HCT116 (cell line): ENCODE results near the gene ATP8B3. TPM values are rescaled to one million over a fixed set of nuclear protein-coding genes. Genes with fewer than 3 reads are reported as not detected.

ENCODE experiments used
- ATAC-seq: fragments of 200-7000 bp; cut with Tn5 transposase; 2 replicates; pipeline ENCODE4 v1.9.1; 2020; ENCODE audit warnings: mild to moderate bottlenecking, moderate library complexity
- BruUV-seq: library from RNA; stranded (reverse); fragments of 400-500 nt; replicated peaks from 2 replicates; lab custom pipeline; 2021; lab: Mats Ljungman, UMichigan
- CTCF ChIA-PET: fragments of 300-600 bp; sonication (Branson Sonifier 250); formaldehyde crosslinking; loops from one replicate; lab custom pipeline; 2021; ENCODE audit warnings: antibody characterized with exemption; lab: Charles Lee
- POLR2A ChIA-PET: fragments of 300-600, 350-600 bp; sonication (Branson Sonifier 250); formaldehyde crosslinking; loops from one replicate; lab custom pipeline; 2021; ENCODE audit warnings: antibody characterized with exemption; lab: Charles Lee
- RAD21 ChIA-PET, 2 experiments: fragments of 300-600 bp; sonication (Branson Sonifier 250); formaldehyde crosslinking; loops; one replicate each; lab custom pipeline; 2023; ENCODE audit warnings: low total read pairs in 2 of 2; ENCODE audit not compliant: uncharacterized antibody in 2 of 2, unreplicated experiment in 2 of 2, low non-redundant PET in 1 of 2; lab: Charles Lee
- DNase-seq: peaks from one replicate; pipeline ENCODE4 v3.0.0-alpha.2; 2010; ENCODE audit warnings: low read depth, low spot score
- H2AFZ ChIP-seq: fragments of 200-600 bp; shearing (Covaris generic), sonication (generic); 2 replicates; pipeline ENCODE4 v1.6.1; 2017; ENCODE audit warnings: low read depth, mixed run types, mixed read lengths, antibody characterized with exemption, low read length; ENCODE audit not compliant: poor library complexity, severe bottlenecking
- H3K27ac ChIP-seq: 2 replicates; pipeline ENCODE4 v1.5.1; 2012; ENCODE audit warnings: low read depth, low read length
- H3K27me3 ChIP-seq: fragments of 200-600 bp; sonication (generic); 2 replicates; pipeline ENCODE4 v1.6.1; 2016; ENCODE audit warnings: mixed run types, low read length, mixed read lengths; ENCODE audit not compliant: insufficient read depth
- H3K36me3 ChIP-seq, 2 experiments: fragments of 200-500 bp in 1 of 2; fragments of 200-600 bp in 1 of 2; sonication (Bioruptor generic) in 1 of 2; sonication (generic) in 1 of 2; 2 replicates each; pipeline versions ENCODE4 v1.5.1 to v1.6.1; 2014 to 2016; ENCODE audit warnings: low read length in 2 of 2, inconsistent platforms in 1 of 2, mixed read lengths in 1 of 2, mixed run types in 1 of 2; ENCODE audit not compliant: insufficient read depth in 2 of 2, control insufficient read depth in 1 of 2
- H3K4me1 ChIP-seq, 2 experiments: fragments of 200-600 bp in 1 of 2; sonication (generic) in 1 of 2; 2 replicates each; pipeline versions ENCODE4 v1.5.1 to v1.6.1; 2012 to 2017; ENCODE audit warnings: low read length in 2 of 2, inconsistent platforms in 1 of 2, mild to moderate bottlenecking in 1 of 2, mixed read lengths in 1 of 2, mixed run types in 1 of 2, moderate library complexity in 1 of 2; ENCODE audit not compliant: insufficient read depth in 2 of 2, control insufficient read depth in 1 of 2
- H3K4me2 ChIP-seq: fragments of 200-600 bp; sonication (generic); 2 replicates; pipeline ENCODE4 v1.6.1; 2017; ENCODE audit warnings: mixed run types, low read length, mixed read lengths
- H3K4me3 ChIP-seq, 2 experiments: fragments of 200-600 bp in 1 of 2; sonication (generic) in 1 of 2; replicated peaks in 1 of 2; 2 replicates each; pipeline ENCODE4 v1.5.1; 2011 to 2016; ENCODE audit warnings: low read length in 2 of 2, control low read depth in 1 of 2, low read depth in 1 of 2, mild to moderate bottlenecking in 1 of 2, mixed read lengths in 1 of 2, mixed run types in 1 of 2
- H3K79me2 ChIP-seq: fragments of 200-600 bp; sonication (generic); 2 replicates; pipeline ENCODE4 v1.6.1; 2017; ENCODE audit warnings: mild to moderate bottlenecking, mixed run types, low read length, moderate library complexity, mixed read lengths; ENCODE audit not compliant: insufficient read depth
- H3K9ac ChIP-seq: fragments of 200-600 bp; sonication (generic); 2 replicates; pipeline ENCODE4 v1.6.1; 2016; ENCODE audit warnings: low read length, mixed read lengths
- H3K9me2 ChIP-seq: fragments of 200-600 bp; sonication (generic), shearing (Covaris generic); 2 replicates; pipeline ENCODE4 v1.6.1; 2017; ENCODE audit warnings: mixed run types, mild to moderate bottlenecking, moderate library complexity; ENCODE audit not compliant: insufficient read depth
- H3K9me3 ChIP-seq, 2 experiments: fragments of 200-500 bp in 1 of 2; fragments of 200-600 bp in 1 of 2; sonication (Bioruptor generic) in 1 of 2; sonication (generic) in 1 of 2; 2 replicates each; pipeline ENCODE4 v1.6.1; 2014 to 2017; ENCODE audit warnings: low read length in 2 of 2, mixed read lengths in 2 of 2, inconsistent platforms in 1 of 2, low read depth in 1 of 2, mild to moderate bottlenecking in 1 of 2, mixed run types in 1 of 2, moderate library complexity in 1 of 2; ENCODE audit not compliant: control insufficient read depth in 1 of 2, insufficient read depth in 1 of 2
- H4K20me1 ChIP-seq: fragments of 200-600 bp; sonication (generic), shearing (Covaris generic); 2 replicates; pipeline ENCODE4 v1.6.1; 2017; ENCODE audit warnings: mixed run types, mild to moderate bottlenecking, moderate library complexity; ENCODE audit not compliant: insufficient read depth
- CEBPB ChIP-seq: IDR thresholded peaks from 2 replicates; pipeline ENCODE4 v1.6.1; 2012; ENCODE audit warnings: low read depth
- EZH2 ChIP-seq: fragments of 200-600 bp; sonication (generic); IDR thresholded peaks from 2 replicates; pipeline ENCODE4 v1.6.1; 2017; ENCODE audit warnings: antibody characterized with exemption, mixed run types
- JUND ChIP-seq: IDR thresholded peaks from 2 replicates; pipeline ENCODE4 v1.6.1; 2012
- POLR2AphosphoS5 ChIP-seq: IDR thresholded peaks from 2 replicates; pipeline ENCODE4 v1.6.1; 2011; ENCODE audit warnings: mild to moderate bottlenecking, low read depth, low read length, moderate library complexity
- SRF ChIP-seq: IDR thresholded peaks from 2 replicates; pipeline ENCODE4 v1.6.1; 2012; ENCODE audit warnings: low read depth
- ZBTB33 ChIP-seq: IDR thresholded peaks from 2 replicates; pipeline ENCODE4 v1.6.1; 2011; ENCODE audit warnings: mild to moderate bottlenecking, low read length, moderate library complexity; ENCODE audit not compliant: insufficient replicate concordance; ENCODE audit errors: extremely low read depth
- ZNF274 ChIP-seq: fragments of 200-500 bp; sonication (Bioruptor generic); IDR thresholded peaks from 2 replicates; pipeline ENCODE4 v1.6.1; 2014; ENCODE audit warnings: mild to moderate bottlenecking, low read depth, low read length, inconsistent platforms
- intact Hi-C: fragments of 100-400 bp; cut with micrococcal nuclease; formaldehyde crosslinking; loops from 2 replicates; pipeline ENCODE4 v1.10.0; 2022
- total RNA-seq: library from RNA; stranded (reverse); gene quantifications from one replicate; pipeline ENCODE4 v1.2.1, GENCODE V29; 2021; ENCODE audit not compliant: unreplicated experiment

ATP8B3 gene
- total RNA-seq, 1 experiment from 2014 or later = 17.0 TPM

GRCh38 chr19:1780272-1780958 is 31.7 kb downstream of the ATP8B3 start:
- H3K4me2 ChIP-seq = no peak overlapping the region
- H3K9ac ChIP-seq = no peak overlapping the region
- ChIA-PET CTCF (interaction anchor here (0.7 to 1.4 kb wide), 2 partner anchors 17 to 33 kb away, joined by 3 to 4 read pairs; no protein-coding TSS in a partner anchor), RAD21 (no interaction called here)
- TF ChIP-seq EZH2 = no peak
- TF ChIP-seq SRF = no peak
- no peak for TF ChIP-seq ZNF274
- TF ChIP-seq CEBPB = no peak
- TF ChIP-seq, all 23 proteins: peak for 0
- no peak for ATAC-seq
- no peaks in the 10 kb centered on the region for H4K20me1 ChIP-seq
- no peak for DNase-seq
- no peaks in the 10 kb centered on the region for H3K27me3 ChIP-seq
- POLR2A ChIA-PET = no interaction called here
- H3K36me3 ChIP-seq = no peaks in the 10 kb centered on the region
- H3K9me2 ChIP-seq = no peaks in the 10 kb centered on the region
- BruUV-seq = no TSS peak
- H3K4me1 ChIP-seq = no peaks in the 10 kb centered on the region
- H2AFZ ChIP-seq = no peak overlapping the region
- H3K27ac ChIP-seq = no peak overlapping the region
- H3K79me2 ChIP-seq = no peaks in the 10 kb centered on the region
- peaks cover 0 to 12% of the 10 kb centered on the region in 2 experiments; a peak in 1 of 4 replicates for H3K9me3 ChIP-seq
- H3K4me3 ChIP-seq = no peak overlapping the region
- intact Hi-C loops = no loop called here

GRCh38 chr19:1779574-1779973 is 32.5 kb downstream of the ATP8B3 start:
- no peak overlapping the region for H2AFZ ChIP-seq
- H3K4me2 ChIP-seq = no peak overlapping the region
- no peaks in the 10 kb centered on the region for H3K79me2 ChIP-seq

More at GRCh38 chr19:1779574-1779973, 32.5 kb downstream of the ATP8B3 start:
- POLR2A ChIA-PET = no interaction called here
- BruUV-seq = no TSS peak
- Histone ChIP-seq H3K9me2 (no peaks in the 10 kb centered on the region), H3K27me3 (no peaks in the 10 kb centered on the region), H3K36me3 (no peaks in the 10 kb centered on the region), H3K4me3 (no peak overlapping the region), H4K20me1 (no peaks in the 10 kb centered on the region), H3K4me1 (peaks cover 0 to 6% of the 10 kb centered on the region in 2 experiments; a peak in 2 of 4 replicates), H3K9me3 (peaks cover 0 to 12% of the 10 kb centered on the region in 2 experiments; a peak in 1 of 4 replicates), H3K9ac (no peak overlapping the region), H3K27ac (no peak overlapping the region)
- DNase-seq (no peak), ATAC-seq (no peak)
- CTCF ChIA-PET = no interaction called here
- RAD21 ChIA-PET = no interaction called here
- TF ChIP-seq POLR2AphosphoS5 (peak; percentile 23; the same call in 1 of the 2 replicates), ZBTB33 (no peak), JUND (no peak)
- intact Hi-C loops = no loop called here
